Measurements from ENCODE around the gene PYCARD. TPM values are rescaled to one million over a fixed set of nuclear protein-coding genes. Genes with fewer than 3 reads are reported as not detected.

PYCARD gene
- total and polyA plus RNA-seq, 9 donors, result 5.9 to 10.9 (median 8.4) TPM

DNA sequence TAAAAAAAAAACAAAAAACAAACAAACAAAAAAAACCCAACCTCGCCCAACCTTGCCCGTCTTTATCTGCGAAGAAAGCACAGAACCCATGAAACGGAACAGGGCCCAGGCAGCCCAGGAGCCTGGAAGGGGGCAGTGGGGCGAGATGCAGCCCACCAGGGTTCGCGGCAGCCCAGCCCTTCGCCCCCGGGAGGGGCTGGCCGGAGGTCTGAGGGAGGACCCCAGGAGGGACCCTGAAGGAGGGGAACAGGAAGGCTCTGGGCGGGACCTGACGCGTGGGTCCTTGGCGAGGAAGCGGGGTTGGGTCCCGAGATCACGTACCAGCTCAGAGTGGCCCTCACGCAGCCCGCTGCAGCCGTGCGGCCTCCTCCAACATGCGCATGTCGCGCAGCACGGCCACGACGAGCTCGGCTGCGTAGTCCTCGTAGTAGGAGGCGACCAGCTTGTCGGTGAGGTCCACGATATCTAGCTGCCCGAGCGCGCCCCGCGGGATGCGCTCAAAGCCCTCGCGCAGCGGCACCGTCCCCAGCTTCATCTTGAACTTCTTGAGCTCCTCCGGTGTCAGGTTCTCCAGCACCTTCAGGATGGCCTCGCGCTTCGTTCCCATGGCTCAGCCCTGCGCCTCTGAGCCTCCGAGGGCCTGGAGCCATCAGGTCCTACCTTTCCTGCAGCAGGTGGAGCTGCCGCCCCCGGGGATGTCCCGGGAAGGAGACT lies 14.0 kb upstream of the PYCARD start, which contains the start of gene PYDC1:
Gene PYDC1 (minus strand): TSS at position 714 of the 714 bp plus-strand sequence. CDS start 107 bp downstream, at position 607.
- Histone ChIP-seq H3K4me1 (ENCODE audit: control insufficient read depth, insufficient read depth, low read length) (peaks cover 30% of the 10 kb centered on the region), H3K4me3 (ENCODE audit: low read length) (peak within 1 kb of the TSS; percentile 65), H3K27ac (ENCODE audit: low read length) (peak within 1 kb of the TSS; percentile 42), H3K9me3 (replicated peaks; ENCODE audit: control insufficient read depth, low read depth, low read length) (no peaks in the 10 kb centered on the region), H3K36me3 (ENCODE audit: control insufficient read depth, insufficient read depth, low read length) (peaks cover 23% of the 10 kb centered on the region), H3K27me3 (ENCODE audit: control insufficient read depth, insufficient read depth, low read length) (peaks cover 50% of the 10 kb centered on the region)
- DNase-seq, result no peak
- 11% methylated on average over 49 of the region's 52 CpGs for WGBS (ENCODE audit: insufficient coverage)

DNA sequence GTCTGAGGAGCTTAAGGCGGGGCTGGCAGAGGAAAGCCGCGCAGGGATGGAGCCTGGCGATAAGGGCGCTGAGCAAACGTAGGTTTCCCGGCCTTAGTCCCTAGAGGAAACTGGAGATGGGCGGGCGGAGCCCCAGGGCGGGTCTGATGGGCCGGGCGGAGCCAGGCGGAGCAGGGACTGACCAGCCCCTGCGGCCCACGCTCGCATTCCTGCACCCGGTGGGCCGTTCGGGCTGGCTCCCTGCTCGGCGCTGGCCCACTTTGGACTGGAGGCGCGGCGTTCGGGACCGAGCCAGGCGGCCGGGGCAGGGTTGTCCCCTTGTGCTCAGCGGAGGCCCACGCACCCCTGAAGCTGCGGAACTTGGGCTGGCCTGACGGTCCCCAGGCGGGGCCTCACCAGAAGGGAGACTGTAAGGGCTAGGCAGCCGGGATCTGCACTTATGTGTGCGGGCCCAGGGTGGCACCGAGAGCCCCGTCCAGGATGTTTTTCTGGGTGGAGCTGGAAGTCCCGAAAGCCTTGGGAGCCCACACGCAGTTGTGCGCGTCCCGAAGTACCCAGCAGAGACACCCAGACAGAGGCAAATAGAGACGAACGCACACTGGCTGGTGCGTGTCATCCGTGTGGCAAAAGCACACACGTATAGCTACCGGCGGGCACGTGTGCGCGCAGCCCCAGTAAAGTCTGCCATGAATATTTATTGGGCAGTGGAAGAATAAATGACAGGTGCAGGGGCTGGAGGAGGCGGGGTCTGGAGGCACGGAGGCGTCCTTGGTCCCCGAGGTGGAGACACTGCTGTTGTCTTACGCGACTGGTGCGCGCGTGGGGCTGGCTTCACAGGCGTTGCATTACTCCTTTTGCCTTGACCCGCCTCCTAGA lies 13.0 kb upstream of the PYCARD start:
- peak; percentile 62 for DNase-seq
- Histone ChIP-seq H3K27ac (ENCODE audit: low read length) (peak overlapping the region; percentile 94), H3K4me1 (ENCODE audit: control insufficient read depth, insufficient read depth, low read length) (peaks cover 30% of the 10 kb centered on the region), H3K27me3 (ENCODE audit: control insufficient read depth, insufficient read depth, low read length) (peaks cover 50% of the 10 kb centered on the region), H3K4me3 (ENCODE audit: low read length) (peak overlapping the region; percentile 65), H3K9me3 (replicated peaks; ENCODE audit: control insufficient read depth, low read depth, low read length) (no peaks in the 10 kb centered on the region), H3K36me3 (ENCODE audit: control insufficient read depth, insufficient read depth, low read length) (peaks cover 18% of the 10 kb centered on the region)
- WGBS (ENCODE audit: insufficient coverage), result under 1% methylated on average over 63 of the region's 63 CpGs

DNA sequence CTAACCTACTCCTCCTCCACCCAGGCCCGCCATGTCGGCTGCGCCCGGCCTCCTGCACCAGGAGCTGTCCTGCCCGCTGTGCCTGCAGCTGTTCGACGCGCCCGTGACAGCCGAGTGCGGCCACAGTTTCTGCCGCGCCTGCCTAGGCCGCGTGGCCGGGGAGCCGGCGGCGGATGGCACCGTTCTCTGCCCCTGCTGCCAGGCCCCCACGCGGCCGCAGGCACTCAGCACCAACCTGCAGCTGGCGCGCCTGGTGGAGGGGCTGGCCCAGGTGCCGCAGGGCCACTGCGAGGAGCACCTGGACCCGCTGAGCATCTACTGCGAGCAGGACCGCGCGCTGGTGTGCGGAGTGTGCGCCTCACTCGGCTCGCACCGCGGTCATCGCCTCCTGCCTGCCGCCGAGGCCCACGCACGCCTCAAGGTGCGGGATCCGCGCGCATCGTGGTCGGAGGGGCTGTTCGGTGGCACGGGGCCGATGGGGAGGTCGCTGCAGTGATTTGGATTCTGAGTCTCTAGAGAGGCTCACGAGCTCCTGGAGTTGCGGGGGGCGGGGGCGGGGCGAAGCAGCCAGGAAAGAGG lies 12.2 kb upstream of the PYCARD start:
- 1% methylated on average over 58 of the region's 58 CpGs for WGBS (ENCODE audit: insufficient coverage)
- peaks cover 18% of the 10 kb centered on the region for H3K36me3 ChIP-seq (ENCODE audit: control insufficient read depth, insufficient read depth, low read length)
- no peaks in the 10 kb centered on the region for H3K9me3 ChIP-seq (replicated peaks; ENCODE audit: control insufficient read depth, low read depth, low read length)
- H3K27ac ChIP-seq (ENCODE audit: low read length), result peak overlapping the region; percentile 94
- DNase-seq, result peak; percentile 33
- H3K27me3 ChIP-seq (ENCODE audit: control insufficient read depth, insufficient read depth, low read length), result peaks cover 50% of the 10 kb centered on the region
- peak overlapping the region; percentile 65 for H3K4me3 ChIP-seq (ENCODE audit: low read length)
- peaks cover 30% of the 10 kb centered on the region for H3K4me1 ChIP-seq (ENCODE audit: control insufficient read depth, insufficient read depth, low read length)

- 32% methylated on average over 21 of the region's 25 CpGs for WGBS (ENCODE audit: insufficient coverage)
- Histone ChIP-seq H3K4me1 (ENCODE audit: control insufficient read depth, insufficient read depth, low read length) (peaks cover 30% of the 10 kb centered on the region), H3K27me3 (ENCODE audit: control insufficient read depth, insufficient read depth, low read length) (peaks cover 46% of the 10 kb centered on the region), H3K4me3 (ENCODE audit: low read length) (peak within 1 kb of the TSS; percentile 65), H3K36me3 (ENCODE audit: control insufficient read depth, insufficient read depth, low read length) (peaks cover 14% of the 10 kb centered on the region), H3K27ac (ENCODE audit: low read length) (peak within 1 kb of the TSS; percentile 94), H3K9me3 (replicated peaks; ENCODE audit: control insufficient read depth, low read depth, low read length) (no peaks in the 10 kb centered on the region)
- peak; percentile 93 for DNase-seq
Observed at GRCh38 chr16:31213877-31214707, 11.5 kb upstream of the PYCARD start, which contains the start of gene TRIM72. Gene TRIM72, plus strand, starts transcription at chr16:31214119. Its CDS starts 620 bp downstream, at chr16:31214739.

DNA sequence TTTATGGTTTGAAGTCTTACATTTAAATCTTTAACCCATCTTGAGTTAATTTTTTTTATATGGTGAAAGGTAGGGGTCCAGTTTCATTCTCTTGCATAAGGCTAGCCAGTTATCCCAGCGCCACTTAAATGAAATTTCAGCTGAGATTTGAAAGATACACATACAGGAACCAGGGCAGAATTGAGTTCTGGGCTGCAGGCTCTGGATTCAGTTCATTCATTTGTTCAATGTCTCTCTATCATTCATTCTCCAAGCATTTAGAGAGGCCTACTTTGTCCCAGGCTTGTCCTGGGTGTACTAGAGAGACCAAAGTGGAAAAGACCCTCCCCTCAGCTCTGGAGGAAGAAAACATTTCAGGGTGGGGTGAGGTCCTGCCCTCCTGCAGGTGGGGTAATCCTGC lies 10.8 kb upstream of the PYCARD start:
- no peak overlapping the region for H3K4me3 ChIP-seq (ENCODE audit: low read length)
- peak overlapping the region; percentile 94 for H3K27ac ChIP-seq (ENCODE audit: low read length)
- H3K4me1 ChIP-seq (ENCODE audit: control insufficient read depth, insufficient read depth, low read length), result peaks cover 30% of the 10 kb centered on the region
- H3K36me3 ChIP-seq (ENCODE audit: control insufficient read depth, insufficient read depth, low read length), result peaks cover 10% of the 10 kb centered on the region
- no peaks in the 10 kb centered on the region for H3K9me3 ChIP-seq (replicated peaks; ENCODE audit: control insufficient read depth, low read depth, low read length)
- peaks cover 42% of the 10 kb centered on the region for H3K27me3 ChIP-seq (ENCODE audit: control insufficient read depth, insufficient read depth, low read length)
- DNase-seq, result no peak
- WGBS (ENCODE audit: insufficient coverage), result 80% methylated on average over 1 of the region's 1 CpG

- WGBS (ENCODE audit: insufficient coverage), result no CpG with 5 or more reads among the region's 6 CpGs
- H3K9me3 ChIP-seq (replicated peaks; ENCODE audit: control insufficient read depth, low read depth, low read length), result no peaks in the 10 kb centered on the region
- H3K36me3 ChIP-seq (ENCODE audit: control insufficient read depth, insufficient read depth, low read length), result no peaks in the 10 kb centered on the region
- no peak for DNase-seq
- H3K4me3 ChIP-seq (ENCODE audit: low read length), result no peak overlapping the region
- peaks cover 23% of the 10 kb centered on the region for H3K4me1 ChIP-seq (ENCODE audit: control insufficient read depth, insufficient read depth, low read length)
- H3K27ac ChIP-seq (ENCODE audit: low read length), result no peak overlapping the region
- peaks cover 8% of the 10 kb centered on the region for H3K27me3 ChIP-seq (ENCODE audit: control insufficient read depth, insufficient read depth, low read length)
Observed at GRCh38 chr16:31206776-31207175, 4.2 kb upstream of the PYCARD start.

DNA sequence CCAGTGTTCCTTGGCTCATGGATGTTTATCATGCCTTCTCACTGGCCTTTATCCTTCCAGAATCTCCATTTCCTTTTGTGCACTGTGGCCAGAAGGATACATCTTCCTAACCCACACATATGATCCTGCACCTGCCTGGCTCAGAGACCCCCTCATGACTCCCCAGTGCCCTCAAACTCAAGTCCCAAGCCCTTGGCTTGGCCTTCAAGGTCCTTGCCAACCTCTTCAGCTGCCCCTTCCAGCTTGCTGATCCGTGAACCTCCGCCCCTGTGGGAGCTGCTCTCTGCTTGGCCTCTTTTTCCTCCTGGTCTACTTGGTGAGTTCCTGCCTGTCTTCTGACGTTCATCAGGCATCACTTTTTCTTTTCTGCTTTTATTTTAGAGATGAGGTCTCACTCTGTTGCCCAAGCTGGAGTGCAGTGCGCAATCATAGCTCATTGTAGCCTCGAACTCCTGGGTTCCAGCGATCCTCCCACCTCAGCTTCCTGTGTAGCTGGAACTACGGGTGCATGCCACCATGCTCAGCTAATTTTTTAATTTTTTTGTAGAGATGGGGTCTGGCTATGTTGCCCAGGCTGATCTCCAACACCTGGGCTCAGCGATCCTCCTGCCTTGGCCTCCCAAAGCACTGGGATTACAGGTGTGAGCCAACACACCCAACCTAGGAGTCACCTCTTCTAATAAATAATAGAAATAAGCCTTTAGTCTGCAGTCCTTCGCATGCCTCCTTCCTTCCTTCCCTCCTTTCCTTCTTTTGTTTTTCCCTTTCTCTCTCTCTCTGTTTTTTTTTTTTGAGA lies 2.5 kb upstream of the PYCARD start:
- 89% methylated on average over 3 of the region's 9 CpGs for WGBS (ENCODE audit: insufficient coverage)
- H3K4me1 ChIP-seq (ENCODE audit: control insufficient read depth, insufficient read depth, low read length), result peaks cover 27% of the 10 kb centered on the region
- H3K27me3 ChIP-seq (ENCODE audit: control insufficient read depth, insufficient read depth, low read length), result peaks cover 8% of the 10 kb centered on the region
- no peak for DNase-seq
- H3K36me3 ChIP-seq (ENCODE audit: control insufficient read depth, insufficient read depth, low read length), result no peaks in the 10 kb centered on the region
- no peak overlapping the region for H3K4me3 ChIP-seq (ENCODE audit: low read length)
- H3K27ac ChIP-seq (ENCODE audit: low read length), result no peak overlapping the region
- no peaks in the 10 kb centered on the region for H3K9me3 ChIP-seq (replicated peaks; ENCODE audit: control insufficient read depth, low read depth, low read length)

DNA sequence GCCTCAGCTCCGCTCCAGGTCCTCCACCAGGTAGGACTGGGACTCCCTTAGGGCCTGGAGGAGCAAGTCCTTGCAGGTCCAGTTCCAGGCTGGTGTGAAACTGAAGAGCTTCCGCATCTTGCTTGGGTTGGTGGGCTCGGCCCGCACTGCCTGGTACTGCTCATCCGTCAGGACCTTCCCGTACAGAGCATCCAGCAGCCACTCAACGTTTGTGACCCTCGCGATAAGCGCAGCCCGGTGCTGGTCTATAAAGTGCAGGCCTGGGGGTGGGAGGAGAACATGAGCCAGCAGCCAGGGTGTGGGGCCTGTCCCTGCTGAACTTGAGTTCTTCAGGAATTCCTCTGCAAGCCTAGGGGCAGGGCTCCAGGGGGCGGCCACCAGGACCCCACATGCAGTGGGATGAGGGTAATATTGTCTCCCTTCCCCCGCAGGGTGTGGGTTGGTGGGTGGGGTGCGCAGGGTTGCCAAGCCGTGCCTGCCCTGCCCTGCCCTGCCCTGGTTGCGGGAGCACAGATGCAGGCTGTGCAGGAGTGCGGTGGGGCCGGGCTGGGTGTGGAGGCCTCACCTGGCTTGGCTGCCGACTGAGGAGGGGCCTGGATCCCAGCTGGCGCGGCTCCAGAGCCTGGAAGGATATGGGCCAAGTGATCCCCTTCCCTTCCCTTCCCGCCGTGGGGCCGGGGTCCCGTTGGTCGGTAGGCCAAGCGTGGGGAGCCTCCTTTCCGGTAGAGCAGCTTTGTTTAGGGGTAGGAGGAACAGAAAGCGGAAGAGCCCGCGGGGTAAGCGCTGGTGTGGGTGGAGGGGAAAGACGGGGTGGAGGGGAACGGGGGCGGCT lies 762 bp downstream of the PYCARD start:
- H3K4me3 ChIP-seq (ENCODE audit: low read length), result peak overlapping the region; percentile 53
- WGBS (ENCODE audit: insufficient coverage), result 13% methylated on average over 26 of the region's 35 CpGs
- peak; percentile 45 for DNase-seq
- peaks cover 20% of the 10 kb centered on the region for H3K36me3 ChIP-seq (ENCODE audit: control insufficient read depth, insufficient read depth, low read length)
- peaks cover 19% of the 10 kb centered on the region for H3K4me1 ChIP-seq (ENCODE audit: control insufficient read depth, insufficient read depth, low read length)
- no peak overlapping the region for H3K27ac ChIP-seq (ENCODE audit: low read length)
- H3K9me3 ChIP-seq (replicated peaks; ENCODE audit: control insufficient read depth, low read depth, low read length), result no peaks in the 10 kb centered on the region
- H3K27me3 ChIP-seq (ENCODE audit: control insufficient read depth, insufficient read depth, low read length), result no peaks in the 10 kb centered on the region

Data from muscle of leg (tissue), 11 donors.